Upper lobe of right lung (tissue), 1 donor: ENCODE data around the gene PTPN12. TPM values are rescaled to one million over a fixed set of nuclear protein-coding genes. Genes with fewer than 3 reads are reported as not detected.
"Not testable (repeated sequence)": the region's sequence is repeated elsewhere in the genome, so short reads cannot be mapped to it uniquely, and the experiment has no call there.

Experiments used
- ATAC-seq: fragments of 200-7000 bp; cut with Tn5 transposase; one replicate; pipeline ENCODE4 v1.9.1; 2020; ENCODE audit warnings: mild to moderate bottlenecking, moderate library complexity
- DNase-seq: peaks from one replicate; pipeline ENCODE4 v3.0.0-alpha.2; 2020
- H3K27ac ChIP-seq: fragments of 200-600 bp; one replicate; pipeline ENCODE4 v1.8.0; 2022
- H3K27me3 ChIP-seq: fragments of 200-600 bp; one replicate; pipeline ENCODE4 v1.8.0; 2022; ENCODE audit warnings: mild to moderate bottlenecking
- H3K36me3 ChIP-seq: fragments of 200-600 bp; one replicate; pipeline ENCODE4 v1.8.0; 2022
- H3K4me1 ChIP-seq: fragments of 200-600 bp; one replicate; pipeline ENCODE4 v1.8.0; 2022
- H3K4me3 ChIP-seq: fragments of 200-600 bp; one replicate; pipeline ENCODE4 v1.8.0; 2022; ENCODE audit warnings: mild to moderate bottlenecking
- H3K9me3 ChIP-seq: fragments of 200-600 bp; one replicate; pipeline ENCODE4 v1.8.0; 2022
- intact Hi-C: fragments of 100-400 bp; cut with DNase I; formaldehyde crosslinking; loops from one replicate; pipeline ENCODE4 v1.11.0; 2022
- total RNA-seq: library from RNA; stranded (reverse); fragmentation: NEBNext Ultra II Directional; extraction: Animal tissue kit (Norgen Biotek cat#: 25700); gene quantifications from one replicate; pipeline ENCODE4 v1.2.1, GENCODE V29; 2021
- TF ChIP-seq, protein P1 (sequence below): fragments of 200-600 bp; IDR thresholded peaks from one replicate; pipeline ENCODE4 v1.8.0; 2022; ENCODE audit warnings: antibody characterized with exemption
- donor health status: DM: no; HTN: yes; CAD: no; lungs with severe emphysema.

The PTPN12 gene
- total RNA-seq, 1 donor from 2014 or later = 149 TPM

- H3K9me3 ChIP-seq = no peaks in the 10 kb centered on the region
- DNase-seq (no peak), ATAC-seq (peak; percentile 58)
- no peaks in the 10 kb centered on the region for H3K4me1 ChIP-seq
- no peak overlapping the region for H3K4me3 ChIP-seq
- TF ChIP-seq, protein P1, sequence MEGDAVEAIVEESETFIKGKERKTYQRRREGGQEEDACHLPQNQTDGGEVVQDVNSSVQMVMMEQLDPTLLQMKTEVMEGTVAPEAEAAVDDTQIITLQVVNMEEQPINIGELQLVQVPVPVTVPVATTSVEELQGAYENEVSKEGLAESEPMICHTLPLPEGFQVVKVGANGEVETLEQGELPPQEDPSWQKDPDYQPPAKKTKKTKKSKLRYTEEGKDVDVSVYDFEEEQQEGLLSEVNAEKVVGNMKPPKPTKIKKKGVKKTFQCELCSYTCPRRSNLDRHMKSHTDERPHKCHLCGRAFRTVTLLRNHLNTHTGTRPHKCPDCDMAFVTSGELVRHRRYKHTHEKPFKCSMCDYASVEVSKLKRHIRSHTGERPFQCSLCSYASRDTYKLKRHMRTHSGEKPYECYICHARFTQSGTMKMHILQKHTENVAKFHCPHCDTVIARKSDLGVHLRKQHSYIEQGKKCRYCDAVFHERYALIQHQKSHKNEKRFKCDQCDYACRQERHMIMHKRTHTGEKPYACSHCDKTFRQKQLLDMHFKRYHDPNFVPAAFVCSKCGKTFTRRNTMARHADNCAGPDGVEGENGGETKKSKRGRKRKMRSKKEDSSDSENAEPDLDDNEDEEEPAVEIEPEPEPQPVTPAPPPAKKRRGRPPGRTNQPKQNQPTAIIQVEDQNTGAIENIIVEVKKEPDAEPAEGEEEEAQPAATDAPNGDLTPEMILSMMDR = no peak
- intact Hi-C loops = no loop called here
- no peak overlapping the region for H3K27ac ChIP-seq
- H3K27me3 ChIP-seq = no peaks in the 10 kb centered on the region
- peaks cover 77% of the 10 kb centered on the region for H3K36me3 ChIP-seq
Measured at GRCh38 chr7:77631820-77632219, 94.7 kb downstream of the PTPN12 start.

- Histone ChIP-seq H3K9me3 (no peaks in the 10 kb centered on the region), H3K4me1 (peaks cover 3% of the 10 kb centered on the region), H3K27ac (no peak overlapping the region), H3K36me3 (peaks cover 80% of the 10 kb centered on the region), H3K4me3 (no peak overlapping the region), H3K27me3 (no peaks in the 10 kb centered on the region)
- peak; percentile 46 for ATAC-seq
- no peak for DNase-seq
- TF ChIP-seq, protein P1 = no peak
- intact Hi-C loops = no loop called here
Measured at GRCh38 chr7:77644774-77645173, 107.7 kb downstream of the PTPN12 start.

DNA sequence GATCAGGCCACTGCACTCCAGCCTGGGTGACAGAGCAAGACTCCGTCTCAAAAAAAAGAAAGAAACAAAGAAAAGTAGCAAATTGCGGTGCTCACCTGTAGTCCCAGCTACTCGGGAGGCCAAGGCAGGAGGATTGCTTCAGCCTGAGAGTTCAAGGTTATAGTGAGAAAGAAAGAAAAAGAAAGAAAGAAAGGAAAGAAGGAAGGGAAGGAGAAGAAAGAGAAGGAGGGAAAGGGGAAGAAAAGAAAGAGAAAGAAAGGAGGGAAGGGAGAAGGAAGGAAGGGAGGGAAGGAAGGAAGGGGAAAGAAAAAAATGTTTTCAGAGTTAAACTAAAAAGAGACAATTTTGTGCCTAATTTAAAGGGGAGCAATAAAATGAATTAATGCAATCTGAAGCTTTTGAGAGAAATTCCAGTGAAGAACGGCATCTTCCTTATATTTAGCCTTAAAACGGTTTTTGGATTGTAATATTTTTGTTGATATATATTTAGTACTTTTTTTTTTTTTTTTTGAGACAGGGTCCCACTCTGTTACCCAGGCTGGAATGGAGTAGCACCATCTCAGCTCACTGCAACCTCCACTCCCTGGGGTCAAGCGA, 111.7 kb downstream of the PTPN12 start:
- Histone ChIP-seq H3K27me3 (no peaks in the 10 kb centered on the region), H3K4me3 (no peak overlapping the region), H3K36me3 (peaks cover 47% of the 10 kb centered on the region), H3K9me3 (no peaks in the 10 kb centered on the region), H3K4me1 (peaks cover 9% of the 10 kb centered on the region), H3K27ac (no peak overlapping the region)
- TF ChIP-seq, protein P1 = no peak
- DNase-seq = no peak
- intact Hi-C loops = no loop called here
- ATAC-seq = no peak

DNA sequence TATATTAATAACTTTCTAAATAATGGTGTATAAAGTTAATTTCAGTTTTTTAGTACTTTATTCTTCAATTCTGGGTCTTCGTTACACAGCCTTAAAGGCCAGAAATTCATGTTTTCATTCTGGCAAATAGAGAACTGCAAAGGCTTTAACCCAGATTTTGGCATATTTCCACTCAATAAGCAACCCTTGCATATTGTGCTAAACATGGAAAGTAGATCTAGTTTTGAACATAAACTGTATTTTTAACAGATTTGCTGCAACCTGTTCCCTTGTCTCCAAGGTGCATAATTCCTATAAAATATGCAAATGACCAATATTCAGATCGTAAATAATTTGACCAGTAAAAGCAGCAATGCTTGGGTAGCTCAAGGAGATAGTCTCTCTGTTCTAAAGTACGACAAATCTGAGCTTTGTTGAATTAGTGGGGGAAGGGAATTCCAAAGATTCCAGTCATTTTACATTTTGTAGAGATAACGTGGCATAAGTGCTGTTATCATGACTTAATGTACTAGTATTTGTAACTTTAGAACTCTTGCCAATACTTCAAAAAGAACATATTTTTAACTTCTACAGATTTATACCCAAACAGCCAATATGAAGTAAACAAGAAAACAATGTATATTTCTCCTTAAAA, 112.7 kb downstream of the PTPN12 start:
- ATAC-seq = no peak
- no peaks in the 10 kb centered on the region for H3K27me3 ChIP-seq
- TF ChIP-seq, protein P1 = no peak
- peak overlapping the region; percentile 42 for H3K27ac ChIP-seq
- no peak overlapping the region for H3K4me3 ChIP-seq
- H3K9me3 ChIP-seq = no peaks in the 10 kb centered on the region
- peaks cover 9% of the 10 kb centered on the region for H3K4me1 ChIP-seq
- intact Hi-C loops = no loop called here
- peaks cover 47% of the 10 kb centered on the region for H3K36me3 ChIP-seq
- no peak for DNase-seq

DNA sequence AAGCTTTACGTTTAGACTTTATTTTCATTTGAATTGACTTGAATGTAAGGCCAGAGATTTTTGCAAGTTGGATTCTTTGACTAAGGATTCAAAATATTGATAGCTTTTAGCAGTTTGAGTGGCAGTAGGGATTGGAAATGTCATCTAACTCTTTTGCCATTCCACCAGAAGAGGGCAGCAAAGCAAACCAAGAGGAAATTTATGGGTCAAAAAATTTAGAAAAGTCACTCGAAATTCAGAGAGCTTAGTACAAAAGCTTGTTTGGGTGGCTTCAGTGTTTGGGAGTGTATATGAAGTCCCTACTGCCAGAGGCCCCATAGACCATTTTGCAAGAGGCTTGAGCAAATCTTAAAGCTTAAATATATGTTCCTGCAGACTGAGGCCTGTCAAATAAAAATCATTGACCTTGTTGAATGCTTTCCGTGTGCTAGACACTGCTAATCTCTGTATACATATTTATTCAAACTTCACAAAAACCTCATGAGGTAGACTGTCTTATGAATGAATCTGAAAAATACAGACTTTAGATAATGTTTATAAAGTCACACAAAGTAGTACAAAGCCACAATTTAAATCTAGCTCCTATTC, 114.6 kb downstream of the PTPN12 start:
- no peak for DNase-seq
- intact Hi-C loops = no loop called here
- TF ChIP-seq, protein P1 = peak; percentile 76
- Histone ChIP-seq H3K4me1 (peaks cover 9% of the 10 kb centered on the region), H3K27me3 (no peaks in the 10 kb centered on the region), H3K36me3 (peaks cover 45% of the 10 kb centered on the region), H3K4me3 (no peak overlapping the region), H3K9me3 (no peaks in the 10 kb centered on the region), H3K27ac (no peak overlapping the region)
- ATAC-seq = peak; percentile 42

- ATAC-seq, H3K4me3 ChIP-seq, H3K9me3 ChIP-seq, H3K27ac ChIP-seq, DNase-seq, intact Hi-C loops, H3K4me1 ChIP-seq, H3K27me3 ChIP-seq: not testable (repeated sequence)
- H3K36me3 ChIP-seq = peaks cover 39% of the 10 kb centered on the region
Measured at GRCh38 chr7:77652826-77653225, 115.7 kb downstream of the PTPN12 start.
